HG03064 (cell line): Measurements from ENCODE around the gene GPR31.

Experiments used
- ATAC-seq: cut with Tn5 transposase; IDR thresholded peaks from one replicate; pipeline ENCODE4 v1.9.1; 2021; ENCODE audit warnings: low read depth; ENCODE audit not compliant: unreplicated experiment

Gene GPR31

DNA sequence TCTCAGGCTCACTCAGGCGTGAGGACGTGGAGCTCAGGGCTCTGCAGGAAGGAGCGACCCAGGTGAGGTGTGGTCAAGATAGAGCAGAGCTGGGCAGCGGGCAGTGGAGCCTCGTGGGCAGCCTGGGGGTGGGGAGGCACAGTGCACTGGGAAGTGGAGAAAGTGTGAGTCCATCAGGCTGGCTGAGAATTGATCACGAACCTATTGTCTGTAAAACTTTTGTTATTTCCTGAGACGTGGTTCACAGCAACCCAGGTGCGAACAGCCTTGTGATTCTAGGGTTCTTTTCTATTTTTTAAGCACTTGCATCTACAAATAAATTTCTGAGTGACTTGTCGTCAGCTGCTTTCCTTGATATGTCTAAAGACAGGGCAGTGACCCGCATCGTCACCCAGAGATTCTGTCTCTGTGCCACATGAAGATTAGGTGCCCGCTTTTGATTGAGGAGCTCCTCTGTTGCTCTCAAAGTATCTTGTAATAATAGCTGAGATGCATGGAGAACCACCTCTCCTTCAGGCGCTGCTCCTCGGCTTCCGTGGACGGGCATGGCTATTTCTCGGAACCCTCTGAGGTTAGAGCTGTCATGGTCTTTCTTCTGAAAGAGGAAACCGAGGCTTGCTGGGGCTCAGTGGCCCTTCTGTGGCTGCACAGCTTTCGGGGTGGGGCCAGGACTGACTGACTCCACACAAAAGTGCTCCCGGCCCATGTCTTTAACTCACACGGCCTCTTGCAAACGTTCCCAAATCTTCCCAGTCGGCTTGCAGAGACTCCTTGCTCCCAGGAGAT lies 35.5 kb downstream of the GPR31 start:
- peak; percentile 45 for ATAC-seq

DNA sequence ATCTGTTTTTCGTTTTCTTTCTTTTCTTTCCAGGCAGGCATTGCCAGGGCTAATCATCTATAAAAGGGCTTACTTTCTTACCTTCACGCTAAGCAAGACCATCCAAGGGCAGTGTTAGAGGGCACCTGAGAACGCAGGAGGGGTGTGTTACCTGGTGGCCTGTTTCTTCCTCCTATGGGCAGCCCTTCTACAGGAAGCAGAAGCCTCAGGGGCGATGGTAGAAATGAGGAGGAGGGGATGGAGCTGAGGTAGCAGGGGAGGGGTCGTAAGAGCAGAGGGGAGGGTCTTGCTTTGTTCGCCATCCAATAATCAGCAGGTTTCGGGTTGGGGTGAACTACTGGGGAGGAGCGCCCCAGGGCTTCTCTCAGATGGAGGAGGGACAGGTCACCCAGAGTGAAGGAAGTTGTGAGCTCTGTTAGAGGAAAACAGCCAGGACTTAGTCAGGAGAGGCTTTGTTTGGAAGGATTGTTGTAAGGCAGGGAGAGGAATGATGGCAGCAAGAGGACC lies 36.4 kb downstream of the GPR31 start:
- no peak for ATAC-seq

DNA sequence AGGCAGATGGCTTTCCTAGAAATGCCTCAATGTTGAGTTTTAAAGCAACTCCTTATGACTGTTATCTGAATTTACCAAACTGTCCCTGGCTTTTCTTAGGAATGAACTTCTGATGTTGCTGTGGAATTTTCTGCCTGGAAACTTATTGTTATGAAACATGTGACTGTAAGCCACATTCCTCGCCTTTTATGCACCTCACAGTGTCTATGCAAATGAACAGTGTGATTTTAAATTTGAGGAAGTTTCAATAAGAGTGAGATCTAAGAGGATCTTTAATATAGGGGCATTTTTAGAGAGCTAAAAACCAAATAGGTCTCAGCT lies 37.2 kb downstream of the GPR31 start:
- no peak for ATAC-seq

DNA sequence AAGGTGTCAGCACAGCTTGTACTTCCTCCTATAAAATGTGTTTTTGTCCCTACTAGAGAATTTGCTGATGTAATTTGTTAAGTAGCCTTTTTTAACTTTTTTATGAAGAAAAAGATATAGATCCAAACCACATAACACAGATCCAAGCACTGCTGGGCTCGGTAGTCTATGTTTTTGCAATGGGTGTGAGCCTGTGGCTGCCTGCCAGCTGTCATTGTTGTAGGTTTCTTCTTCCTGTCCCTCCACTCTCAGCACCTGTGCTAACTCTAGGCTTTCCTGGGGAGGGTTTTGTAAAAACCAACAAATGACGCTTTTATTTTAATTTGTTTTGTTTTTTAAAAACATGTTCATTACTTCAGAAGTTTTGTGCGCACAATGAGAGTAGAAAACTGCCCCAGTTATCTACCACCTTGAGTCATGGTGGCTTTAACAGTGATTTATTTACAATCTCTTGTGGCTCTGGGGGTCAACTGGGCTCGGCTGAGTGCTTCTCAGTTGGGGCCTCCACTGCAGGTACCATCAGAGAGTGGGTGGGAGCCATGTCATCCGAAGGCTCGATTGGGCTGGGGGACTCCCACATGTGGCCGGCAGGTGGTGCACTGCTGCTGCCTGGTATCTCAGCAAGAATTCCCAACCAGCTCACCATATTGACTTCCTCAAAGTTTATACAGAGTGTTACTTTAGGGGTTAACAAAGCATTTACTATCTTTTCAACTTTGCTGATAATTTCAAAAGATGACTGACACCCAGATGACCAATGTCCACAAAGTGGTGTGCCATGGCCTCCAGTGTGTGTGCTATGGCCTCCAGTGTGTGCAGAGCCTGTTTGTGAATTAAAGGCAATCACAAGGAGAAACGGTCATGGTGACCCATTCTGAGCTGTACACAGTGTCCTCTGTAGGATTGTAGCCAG lies 37.9 kb downstream of the GPR31 start:
- ATAC-seq: no peak

DNA sequence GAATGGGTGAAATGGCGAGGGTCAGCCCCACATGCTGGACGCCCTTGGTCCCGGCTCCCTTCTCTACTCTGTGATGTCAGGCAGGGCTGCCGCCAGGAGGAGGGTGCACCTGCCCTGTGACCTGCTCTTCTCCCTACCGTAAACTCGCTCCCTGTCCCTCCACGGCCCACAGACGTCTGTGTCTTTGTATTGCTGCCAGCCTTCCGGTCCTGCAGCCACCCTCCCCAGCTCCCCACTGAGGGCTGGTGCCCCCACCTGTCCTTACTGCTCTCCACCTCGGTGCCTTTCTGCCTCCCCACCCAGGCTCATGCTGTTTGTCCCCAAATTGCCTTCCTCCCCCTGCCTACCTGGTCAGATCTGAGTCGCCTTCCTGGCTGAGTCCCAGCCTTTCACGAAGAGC lies 38.9 kb downstream of the GPR31 start:
- ATAC-seq: no peak

DNA sequence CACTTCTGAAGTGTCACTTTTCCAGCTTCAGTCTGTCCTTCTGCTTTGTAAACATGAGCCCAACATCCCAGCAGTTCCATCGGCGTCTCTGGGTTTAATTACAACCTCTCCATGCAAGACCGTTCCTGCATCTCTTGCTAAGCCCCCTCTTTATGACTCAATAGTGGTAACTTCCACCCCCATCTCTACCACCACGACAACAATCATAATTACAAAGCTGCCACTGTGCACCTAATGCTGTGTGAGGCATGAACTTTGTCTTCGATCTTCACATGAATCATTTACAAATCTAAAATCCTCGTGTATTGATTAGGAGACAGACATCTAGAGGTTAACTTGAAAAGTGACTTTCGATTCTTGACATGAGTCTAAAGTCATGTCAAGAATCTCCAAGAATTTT lies 39.8 kb downstream of the GPR31 start:
- no peak for ATAC-seq

DNA sequence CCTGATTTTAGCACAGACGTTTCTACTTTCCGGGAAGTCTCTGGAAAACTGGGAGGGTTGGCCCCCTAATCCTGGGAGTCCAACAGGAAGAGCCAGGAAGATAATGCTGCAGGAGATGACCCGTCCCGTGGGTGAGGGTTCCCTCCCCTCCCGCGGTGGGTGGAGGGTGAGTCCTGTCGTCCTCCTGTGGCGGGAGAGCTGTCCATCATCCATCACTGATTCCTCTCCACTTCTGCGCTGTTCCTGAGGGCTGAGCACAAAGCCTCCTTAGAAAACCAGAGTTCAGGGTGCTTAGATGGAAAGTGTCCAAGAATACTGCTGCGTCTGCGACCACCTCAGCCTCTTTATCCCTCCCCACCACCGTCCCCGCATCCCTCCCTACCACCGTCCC lies 40.9 kb downstream of the GPR31 start:
- ATAC-seq: no peak

DNA sequence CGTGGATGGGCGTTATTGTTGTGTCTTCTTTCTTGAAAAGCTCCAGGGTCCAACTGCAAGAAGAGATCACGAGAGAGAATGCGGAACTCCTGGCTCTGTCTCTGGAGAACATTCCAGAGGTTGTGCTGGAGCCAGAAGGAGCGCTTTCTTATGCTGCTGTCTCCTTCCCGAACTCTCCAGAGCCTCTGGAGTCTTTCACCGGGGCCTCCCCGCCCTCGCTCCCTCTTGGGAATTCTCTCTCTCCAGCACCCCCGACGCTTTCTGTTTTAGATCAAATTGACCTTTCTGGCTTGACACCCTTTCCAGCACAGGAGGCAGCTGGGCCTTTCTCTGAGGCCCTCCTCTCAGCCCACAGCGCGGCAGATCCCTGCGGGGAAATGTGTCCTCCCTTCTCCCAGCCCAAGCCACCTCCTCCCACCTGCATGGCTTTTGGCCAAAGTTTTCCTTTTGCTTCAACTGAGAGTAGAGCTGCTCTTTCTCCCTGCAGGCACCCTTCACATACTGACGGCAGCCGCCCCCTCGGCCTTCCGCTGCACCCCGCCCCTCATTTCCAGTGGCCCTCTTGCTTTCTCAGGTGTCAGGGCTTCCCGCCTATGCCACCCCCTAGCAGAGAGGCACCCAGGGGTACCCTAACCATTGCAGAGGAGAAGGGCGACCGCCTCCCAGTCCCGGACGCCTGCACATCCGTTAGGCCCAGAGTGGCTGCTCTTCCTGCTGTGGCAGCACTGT lies 41.5 kb downstream of the GPR31 start:
- ATAC-seq: no peak

DNA sequence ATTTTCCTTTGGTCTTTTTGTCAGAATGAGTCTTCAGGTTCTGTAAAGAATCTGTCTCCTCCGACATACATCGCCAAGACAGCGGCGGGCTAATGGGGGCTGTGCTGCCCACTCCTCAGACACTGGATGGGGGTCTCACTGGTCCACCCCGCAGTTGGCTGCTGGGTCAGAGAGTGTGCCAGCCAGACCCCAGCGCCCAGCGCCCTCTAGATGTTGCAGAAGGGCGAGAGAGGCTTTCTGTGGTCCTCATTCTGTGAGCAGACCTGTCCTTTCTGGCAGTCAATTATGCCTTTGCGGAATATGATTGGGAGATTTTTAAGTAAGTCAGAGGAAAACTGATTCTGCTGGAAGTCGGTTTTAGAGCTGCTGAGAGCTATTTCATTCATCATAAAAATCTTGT lies 42.7 kb downstream of the GPR31 start:
- no peak for ATAC-seq

DNA sequence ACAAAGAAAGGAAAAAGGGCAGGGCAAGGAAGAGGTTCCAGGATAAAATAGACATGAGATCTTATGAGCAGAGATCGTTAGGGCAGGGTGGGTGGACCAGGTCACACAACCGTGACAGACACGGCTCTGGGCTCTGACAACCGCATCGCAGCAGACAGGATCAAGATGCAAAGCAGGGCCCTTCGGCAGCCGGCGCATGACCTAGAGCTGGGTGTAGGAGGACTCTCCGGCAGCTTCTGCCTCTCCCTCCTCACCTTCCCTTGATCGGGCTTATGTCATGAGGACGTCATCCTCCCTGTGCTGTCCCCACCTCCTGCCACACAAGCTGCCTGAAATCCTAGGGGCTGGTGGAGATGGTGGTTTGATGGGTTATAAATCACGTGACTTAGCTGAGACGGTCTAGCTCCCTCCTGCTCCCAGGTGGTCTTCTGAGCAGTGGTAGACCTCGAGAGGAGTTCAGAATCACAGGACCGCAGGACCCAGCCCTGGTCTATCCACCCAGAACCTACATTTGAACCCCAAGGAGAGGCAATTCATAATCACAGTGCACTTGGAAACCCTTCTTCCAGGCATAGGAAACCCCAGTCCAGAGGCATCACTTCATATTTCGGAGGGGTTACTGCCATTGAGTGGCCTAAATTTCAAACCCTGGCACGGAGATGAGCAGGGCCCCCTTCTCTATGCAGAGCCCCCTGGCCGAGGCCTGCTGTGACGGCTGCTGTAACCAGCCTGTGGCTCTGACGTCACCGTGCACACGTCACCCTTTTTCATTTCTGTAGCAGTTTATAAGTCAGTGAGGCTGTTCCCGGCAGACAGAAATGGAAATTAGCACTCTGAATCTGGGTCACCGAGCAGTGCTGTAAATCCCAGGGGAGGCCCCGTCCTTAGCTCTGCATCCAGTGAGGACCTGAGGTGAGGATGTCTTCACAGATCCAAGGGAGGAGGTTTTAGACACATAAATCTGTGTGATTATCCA lies 43.6 kb downstream of the GPR31 start:
- peak; percentile 82 for ATAC-seq

DNA sequence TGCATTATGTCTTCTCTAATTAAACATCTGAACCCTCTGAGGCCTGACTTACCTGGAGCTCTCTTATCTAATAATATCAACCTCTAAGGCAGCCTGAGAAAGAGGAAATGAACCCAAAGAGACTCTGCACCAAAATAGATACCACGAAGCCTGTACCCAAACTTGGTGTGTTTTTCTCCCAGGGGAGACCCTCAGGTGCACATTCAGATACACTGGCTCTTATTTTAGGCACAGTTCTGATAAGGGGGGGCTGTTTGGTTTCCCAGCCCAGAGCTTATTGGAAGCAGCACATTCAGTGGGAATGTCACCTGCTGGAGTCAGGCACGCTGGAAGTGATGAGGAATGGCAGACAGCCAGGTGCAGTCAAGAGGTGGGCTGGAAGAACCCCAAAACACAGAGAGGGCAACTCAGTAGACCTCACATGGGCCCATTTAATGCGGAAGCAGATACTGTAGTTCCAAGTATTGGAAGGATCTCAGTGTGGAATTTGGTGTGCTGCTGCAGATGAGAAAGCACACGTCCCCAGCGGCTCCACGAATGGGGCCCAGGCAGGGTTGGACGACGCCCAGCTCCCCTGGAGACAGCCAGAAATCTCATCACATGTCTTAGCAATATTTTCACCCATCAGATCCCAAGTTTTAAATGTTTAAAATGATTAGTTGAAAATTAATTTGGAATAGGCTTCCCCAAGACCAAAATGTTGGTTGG lies 44.6 kb downstream of the GPR31 start:
- ATAC-seq: peak; percentile 47

DNA sequence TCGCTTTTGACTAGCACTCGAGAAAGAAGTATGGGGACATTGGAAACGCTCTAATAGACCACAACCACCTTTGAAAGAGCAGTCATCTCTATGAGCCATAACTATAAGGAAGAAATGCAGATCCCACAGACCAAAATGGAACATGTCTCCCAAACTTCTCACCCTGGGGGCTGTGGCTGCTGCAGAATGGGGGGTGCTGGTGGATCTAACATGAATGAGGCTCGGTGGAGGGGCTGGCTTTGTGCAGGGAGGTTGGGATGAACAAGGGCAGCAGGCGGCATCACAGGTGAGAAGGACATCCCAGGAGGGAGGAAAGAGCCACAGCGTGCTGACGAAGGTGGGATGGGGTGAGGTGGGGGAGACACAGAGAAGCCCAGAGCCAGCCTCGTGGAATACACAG lies 45.4 kb downstream of the GPR31 start:
- no peak for ATAC-seq

DNA sequence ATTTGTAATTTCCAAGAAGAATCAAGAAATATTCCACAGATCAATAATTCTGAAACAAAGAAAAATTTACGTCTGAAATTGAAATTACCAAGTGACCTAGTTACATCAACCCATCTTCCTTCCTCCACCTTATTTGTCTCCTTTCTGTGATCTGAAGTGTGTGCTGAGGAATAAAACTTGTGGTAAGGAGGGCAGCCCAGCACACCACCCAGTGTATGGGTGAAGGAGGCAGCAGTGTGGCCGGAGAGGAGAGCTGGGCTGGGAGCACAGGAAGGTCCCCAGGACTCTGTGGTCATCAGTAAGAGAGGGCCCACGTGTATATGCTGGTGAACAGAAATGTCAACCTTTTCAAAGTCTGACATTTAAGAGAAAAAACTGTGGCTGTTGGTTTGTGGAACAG lies 46.2 kb downstream of the GPR31 start:
- no peak for ATAC-seq

DNA sequence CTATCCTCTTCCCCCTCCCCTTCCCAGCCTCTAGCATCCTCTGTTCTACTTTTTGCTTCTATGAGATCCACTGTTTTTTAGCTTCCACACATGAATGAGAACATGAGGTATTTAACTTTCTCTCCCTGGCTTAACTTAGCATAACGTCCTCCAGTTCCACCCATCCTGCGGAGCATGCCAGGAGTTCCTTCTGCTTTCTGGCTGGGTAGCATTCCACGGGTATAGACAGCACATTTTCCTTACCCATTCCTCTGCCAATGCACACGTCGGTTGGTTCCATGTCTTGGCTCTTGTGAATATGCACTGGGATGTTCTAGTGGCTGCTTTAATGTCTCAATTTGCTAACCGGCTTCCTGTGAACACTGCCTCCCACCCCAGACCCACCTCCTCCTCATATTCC lies 48.1 kb downstream of the GPR31 start:
- no peak for ATAC-seq

DNA sequence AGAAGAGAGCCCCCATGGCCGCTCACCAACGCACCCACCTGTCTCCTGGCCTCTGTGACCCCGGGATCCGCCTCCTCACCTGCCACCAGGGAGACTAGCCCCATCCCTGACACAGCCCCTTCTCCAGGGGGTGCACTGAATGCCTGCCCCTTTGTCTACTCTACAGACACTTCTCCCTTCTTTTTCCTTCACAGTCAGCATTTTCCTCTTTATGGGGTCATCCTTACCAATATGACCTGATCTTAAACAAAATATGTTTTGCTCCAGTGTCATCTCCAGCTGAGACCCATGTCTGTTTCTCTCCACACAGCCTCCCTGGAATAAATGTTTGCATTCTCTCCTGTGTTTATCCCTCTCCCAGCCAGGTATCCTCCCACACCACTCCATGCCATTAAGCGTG lies 49.5 kb downstream of the GPR31 start:
- no peak for ATAC-seq

DNA sequence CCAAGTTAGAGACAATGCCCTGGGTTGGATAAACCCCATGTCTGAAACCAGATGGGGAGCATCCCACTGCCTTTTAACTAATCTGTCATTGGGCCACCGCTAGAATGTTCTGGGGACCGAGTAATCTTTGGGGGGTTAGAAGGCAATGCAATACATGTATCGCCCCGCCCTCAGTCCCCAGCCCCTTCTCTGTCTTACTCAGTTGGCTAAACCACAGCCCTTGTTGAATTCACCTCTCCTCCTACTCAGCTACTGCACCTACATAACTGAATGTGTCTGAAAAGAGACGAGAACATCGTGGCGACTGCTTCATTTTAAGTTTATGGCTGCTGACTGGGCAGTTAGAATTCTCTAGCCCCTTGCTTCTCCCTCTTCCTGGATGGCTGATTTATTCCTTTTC lies 50.0 kb downstream of the GPR31 start:
- no peak for ATAC-seq

DNA sequence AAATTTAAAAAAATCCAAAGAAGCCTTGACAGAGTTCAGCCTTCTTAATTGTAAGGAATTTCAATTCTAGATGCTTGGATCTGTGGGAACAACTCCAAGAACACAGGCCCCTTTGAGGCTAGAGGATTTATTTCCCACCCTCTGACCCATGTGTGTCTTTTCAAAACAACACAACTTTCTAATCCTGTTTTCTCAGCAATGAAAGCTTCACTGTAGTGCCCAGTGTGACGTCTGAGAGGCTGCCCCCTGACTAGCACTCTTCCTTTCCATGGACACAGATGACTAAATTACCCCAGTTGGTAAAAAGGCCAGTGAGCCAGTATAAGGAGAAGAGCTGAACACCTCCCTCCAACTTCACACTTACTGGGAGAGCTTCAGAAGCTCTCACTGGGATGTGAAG lies 51.4 kb downstream of the GPR31 start:
- no peak for ATAC-seq
